Liver (tissue), 9 donors: Measurements from ENCODE around the gene HOXB3. TPM values are rescaled to one million over a fixed set of nuclear protein-coding genes. Genes with fewer than 3 reads are reported as not detected.

Source experiments
- DNase-seq: peaks from one replicate; pipeline ENCODE4 v3.0.0-alpha.2; 2017; ENCODE audit warnings: low spot score
- H3K27ac ChIP-seq, 2 donors: one replicate each; pipeline ENCODE4 v1.7.0; 2013; ENCODE audit warnings: inconsistent platforms in 2 of 2, low read length in 2 of 2, control low read depth in 1 of 2, low read depth in 1 of 2, mild to moderate bottlenecking in 1 of 2
- H3K27me3 ChIP-seq, 4 donors: one replicate each; pipeline versions ENCODE4 v1.6.1 to v1.7.0; 2013; ENCODE audit warnings: low read length in 3 of 4, inconsistent platforms in 1 of 4, mild to moderate bottlenecking in 1 of 4, moderate library complexity in 1 of 4; ENCODE audit not compliant: control insufficient read depth in 4 of 4, insufficient read depth in 4 of 4
- H3K36me3 ChIP-seq, 4 donors: one replicate each; pipeline versions ENCODE4 v1.6.1 to v1.7.0; 2013; ENCODE audit warnings: low read length in 3 of 4, mild to moderate bottlenecking in 3 of 4, low read depth in 1 of 4, moderate library complexity in 1 of 4; ENCODE audit not compliant: control insufficient read depth in 4 of 4, insufficient read depth in 3 of 4
- H3K4me1 ChIP-seq, 4 donors: one replicate each; pipeline versions ENCODE4 v1.6.1 to v1.7.0; 2013; ENCODE audit warnings: low read length in 3 of 4, mild to moderate bottlenecking in 3 of 4, moderate library complexity in 1 of 4; ENCODE audit not compliant: control insufficient read depth in 4 of 4, insufficient read depth in 4 of 4
- H3K4me3 ChIP-seq, 3 donors: one replicate each; pipeline versions ENCODE4 v1.6.1 to v1.7.0; 2013; ENCODE audit warnings: low read length in 3 of 3, control low read depth in 1 of 3, low read depth in 1 of 3, mild to moderate bottlenecking in 1 of 3
- H3K9ac ChIP-seq, 2 donors: one replicate each; pipeline ENCODE4 v1.7.0; 2013; ENCODE audit warnings: low read length in 2 of 2, mild to moderate bottlenecking in 2 of 2, moderate library complexity in 2 of 2, control low read depth in 1 of 2, low read depth in 1 of 2
- H3K9me3 ChIP-seq, 4 donors: one replicate each; pipeline versions ENCODE4 v1.6.1 to v1.7.0; 2013; ENCODE audit warnings: low read length in 3 of 4; ENCODE audit not compliant: control insufficient read depth in 4 of 4
- EGR1 ChIP-seq, 2 donors: IDR thresholded peaks; 2 replicates each; pipeline ENCODE4 v1.6.1; 2016 to 2018; ENCODE audit warnings: antibody characterized with exemption in 2 of 2, low read depth in 2 of 2
- FOXA1 ChIP-seq: IDR thresholded peaks from 2 replicates; pipeline ENCODE4 v1.6.1; 2016; ENCODE audit warnings: antibody characterized with exemption
- FOXA2 ChIP-seq: IDR thresholded peaks from 2 replicates; pipeline ENCODE4 v1.6.1; 2016; ENCODE audit warnings: antibody characterized with exemption
- GABPA ChIP-seq, 2 donors: IDR thresholded peaks in 1 of 2; conservative IDR thresholded peaks in 1 of 2; 2 replicates each; pipeline ENCODE4 v1.6.1; 2016; ENCODE audit warnings: antibody characterized with exemption in 2 of 2, mild to moderate bottlenecking in 1 of 2, moderate library complexity in 1 of 2
- HNF4A ChIP-seq, 2 donors: conservative IDR thresholded peaks; 2 replicates each; pipeline ENCODE4 v1.6.1; 2016; ENCODE audit warnings: antibody characterized with exemption in 2 of 2, mild to moderate bottlenecking in 2 of 2
- HNF4G ChIP-seq: IDR thresholded peaks from 2 replicates; pipeline ENCODE4 v1.6.1; 2016; ENCODE audit warnings: antibody characterized with exemption
- JUND ChIP-seq, 2 donors: IDR thresholded peaks; 2 replicates each; pipeline ENCODE4 v1.6.1; 2016; ENCODE audit warnings: antibody characterized with exemption in 2 of 2
- NR2F2 ChIP-seq: IDR thresholded peaks from 2 replicates; pipeline ENCODE4 v1.6.1; 2016; ENCODE audit warnings: antibody characterized with exemption
- RAD21 ChIP-seq, 2 donors: IDR thresholded peaks; 2 replicates each; pipeline ENCODE4 v1.6.1; 2016; ENCODE audit warnings: antibody characterized with exemption in 2 of 2, mild to moderate bottlenecking in 2 of 2
- RXRA ChIP-seq, 2 donors: IDR thresholded peaks; 2 replicates each; pipeline ENCODE4 v1.6.1; 2017 to 2018; ENCODE audit warnings: antibody characterized with exemption in 2 of 2, mild to moderate bottlenecking in 1 of 2
- SP1 ChIP-seq: IDR thresholded peaks from 2 replicates; pipeline ENCODE4 v1.6.1; 2018; ENCODE audit warnings: antibody characterized with exemption, mild to moderate bottlenecking
- TAF1 ChIP-seq: conservative IDR thresholded peaks from 2 replicates; pipeline ENCODE4 v1.6.1; 2016; ENCODE audit warnings: antibody characterized with exemption, mild to moderate bottlenecking
- YY1 ChIP-seq: IDR thresholded peaks from 2 replicates; pipeline ENCODE4 v1.6.1; 2016; ENCODE audit warnings: antibody characterized with exemption, mild to moderate bottlenecking
- WGBS: extraction: QIAGEN DNeasy Blood & Tissue Kit; methylation state at CpG from one replicate; pipeline ENCODE4 v1.1.7; 2013; 5-methylcytosine and 5-hydroxymethylcytosine counted together
- polyA plus RNA-seq, 2 donors: library from polyadenylated mRNA; stranded (reverse) in 1 of 2; unstranded in 1 of 2; fragments of 200-250 nt in 1 of 2; fragments of >200 nt in 1 of 2; fragmentation: Nextera tagmentation in 1 of 2; extraction: Ambion mirVana in 1 of 2; gene quantifications; one replicate each; pipeline versions ENCODE4 v1.2.1 to v1.2.3, GENCODE V29; 2013 to 2015
- total RNA-seq, 2 donors: library from RNA; depleted of rRNA; stranded (reverse); fragments of >200 nt; gene quantifications; one replicate each; pipeline ENCODE4 v1.2.3, GENCODE V29; 2014
- TF ChIP-seq, protein P1 (sequence below): IDR thresholded peaks from 2 replicates; pipeline ENCODE4 v1.6.1; 2016; ENCODE audit warnings: antibody characterized with exemption
- TF ChIP-seq, protein P2 (sequence below): IDR thresholded peaks from 2 replicates; pipeline ENCODE4 v1.6.1; 2016; ENCODE audit warnings: antibody characterized with exemption
- TF ChIP-seq, protein P3 (sequence below): IDR thresholded peaks from 2 replicates; pipeline ENCODE4 v1.6.1; 2016; ENCODE audit warnings: antibody characterized with exemption, mild to moderate bottlenecking
- TF ChIP-seq, protein P4 (sequence below): fragments of 150-350 bp; IDR thresholded peaks from 2 replicates; pipeline ENCODE4 v1.5.1; 2017; ENCODE audit warnings: improper control_type of control experiment, low read depth, low read length; ENCODE audit not compliant: missing input control
- TF ChIP-seq, protein P5 (sequence below): IDR thresholded peaks from 2 replicates; pipeline ENCODE4 v1.6.1; 2016; ENCODE audit warnings: antibody characterized with exemption
- donor health status: healthy.
- donor health status: healthy.
- donor health status: healthy.
- donor health status: healthy.
- donor health status: healthy.

The HOXB3 gene
- total and polyA plus RNA-seq, 4 donors: 0.75 to 2.2 (median 1.2) TPM

DNA sequence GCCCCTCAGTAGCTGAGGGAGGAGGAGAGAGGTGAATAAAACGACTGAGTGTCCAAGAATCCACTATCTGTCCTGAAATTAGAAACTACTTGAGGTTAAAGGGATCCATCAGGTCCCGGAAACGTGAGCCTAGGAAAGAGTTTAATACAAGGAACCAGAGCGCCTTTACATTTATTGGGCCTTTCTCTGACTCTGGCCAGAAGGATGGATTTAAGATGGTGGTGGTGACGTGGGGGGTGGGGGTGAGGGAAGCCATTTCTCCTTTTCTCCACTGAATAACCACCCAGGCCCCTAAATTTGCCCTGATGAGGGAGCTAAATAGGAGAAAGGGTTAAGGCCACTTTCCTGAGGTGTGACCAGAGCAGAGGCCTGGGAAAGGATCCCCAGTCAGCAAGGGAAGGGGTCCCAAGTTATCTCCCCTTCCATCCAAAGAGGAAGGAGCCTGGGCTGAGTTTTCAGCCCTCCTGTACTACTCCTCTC, 37.1 kb upstream of the HOXB3 start:
- H3K4me1 ChIP-seq: peaks cover 7 to 14% (median 13%) of the 10 kb centered on the region in 4 donors
- H3K4me3 ChIP-seq: no peak overlapping the region
- H3K9ac ChIP-seq: no peak overlapping the region
- H3K27ac ChIP-seq: no peak overlapping the region
- peaks cover 4 to 54% (median 41%) of the 10 kb centered on the region in 4 donors for H3K27me3 ChIP-seq
- H3K36me3 ChIP-seq: no peaks in the 10 kb centered on the region
- H3K9me3 ChIP-seq: no peaks in the 10 kb centered on the region
- DNase-seq: no peak
- TF ChIP-seq TAF1 (no peak), YY1 (no peak), EGR1 (IDR thresholded peaks at IDR 0.05; ENCODE audit: low read depth in 2 of 2) (no peak), RXRA (IDR thresholded peaks at IDR 0.05) (no peak), FOXA1 (no peak), FOXA2 (no peak), NR2F2 (no peak), SP1 (no peak), RAD21 (IDR thresholded peaks at IDR 0.05) (no peak)
- 18% methylated on average over 5 of the region's 5 CpGs for WGBS

DNA sequence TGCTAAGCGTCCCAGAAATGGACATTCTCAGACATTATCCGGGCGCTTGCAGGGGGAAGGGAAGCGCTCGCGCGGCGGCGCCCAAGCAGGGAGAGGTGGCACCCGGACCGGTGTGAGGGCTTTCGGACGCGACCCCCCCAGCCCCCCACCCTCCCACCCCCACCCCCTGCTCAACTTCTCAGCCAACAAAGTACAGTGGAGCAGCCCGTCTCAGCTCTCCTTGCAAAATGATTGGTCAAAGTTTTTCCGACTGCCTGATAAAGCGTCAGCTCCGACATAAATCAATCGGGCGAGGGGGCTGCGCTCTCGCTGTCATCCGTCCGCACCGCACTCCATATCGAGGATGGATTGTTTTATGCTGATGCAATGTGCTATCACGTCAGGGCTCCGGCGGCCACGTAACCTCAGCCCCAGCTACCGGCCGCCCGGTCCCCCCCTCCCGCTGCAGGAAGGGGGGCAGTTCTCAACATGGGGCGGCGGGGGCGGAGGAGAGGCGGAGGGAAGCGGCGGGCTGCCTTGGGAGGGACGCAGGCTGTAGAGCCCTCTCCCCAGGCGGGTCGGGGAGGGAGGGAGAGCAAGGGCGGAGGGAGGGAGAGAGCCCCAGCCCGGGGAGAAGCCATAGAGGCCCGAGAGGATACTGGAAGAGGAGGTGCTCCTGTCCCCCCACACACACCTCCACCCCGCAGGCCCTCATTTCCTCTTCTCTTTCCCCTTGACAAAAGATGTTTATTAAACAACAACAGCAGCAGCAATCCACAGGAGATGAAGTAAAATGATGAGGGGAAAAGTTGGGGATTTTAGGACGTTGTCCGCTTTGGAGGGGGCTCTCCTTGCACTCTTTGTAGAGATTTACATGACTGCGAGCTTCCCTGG, 36.4 kb upstream of the HOXB3 start, which contains the start of gene HOXB9:
HOXB9 (minus strand) TSS at position 114 of the 873 bp plus-strand sequence; CDS start at position 25, 89 bp downstream.
- H3K4me1 ChIP-seq: peaks cover 7 to 14% (median 13%) of the 10 kb centered on the region in 4 donors
- H3K27me3 ChIP-seq: peaks cover 4 to 54% (median 39%) of the 10 kb centered on the region in 4 donors
- WGBS: 3% methylated on average over 50 of the region's 50 CpGs
- H3K4me3 ChIP-seq: peak within 1 kb of the TSS in 1 of 3 donors; percentile 39
- H3K27ac ChIP-seq: no peak within 1 kb of the TSS
- TF ChIP-seq JUND (IDR thresholded peaks at IDR 0.05) (no peak), HNF4G (no peak), RAD21 (IDR thresholded peaks at IDR 0.05) (no peak), RXRA (IDR thresholded peaks at IDR 0.05) (no peak), FOXA2 (no peak), HNF4A (conservative IDR thresholded peaks at IDR 0.05) (no peak), TAF1 (no peak), GABPA (IDR thresholded peaks at IDR 0.05 in 1 of 2, conservative IDR thresholded peaks at IDR 0.05 in 1 of 2) (no peak), FOXA1 (no peak), NR2F2 (no peak), EGR1 (IDR thresholded peaks at IDR 0.05; ENCODE audit: low read depth in 2 of 2) (no peak), YY1 (no peak), SP1 (no peak)
- TF ChIP-seq, protein P1, sequence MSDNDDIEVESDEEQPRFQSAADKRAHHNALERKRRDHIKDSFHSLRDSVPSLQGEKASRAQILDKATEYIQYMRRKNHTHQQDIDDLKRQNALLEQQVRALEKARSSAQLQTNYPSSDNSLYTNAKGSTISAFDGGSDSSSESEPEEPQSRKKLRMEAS: no peak
- TF ChIP-seq, protein P2, sequence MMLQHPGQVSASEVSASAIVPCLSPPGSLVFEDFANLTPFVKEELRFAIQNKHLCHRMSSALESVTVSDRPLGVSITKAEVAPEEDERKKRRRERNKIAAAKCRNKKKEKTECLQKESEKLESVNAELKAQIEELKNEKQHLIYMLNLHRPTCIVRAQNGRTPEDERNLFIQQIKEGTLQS: no peak
- TF ChIP-seq, protein P3, sequence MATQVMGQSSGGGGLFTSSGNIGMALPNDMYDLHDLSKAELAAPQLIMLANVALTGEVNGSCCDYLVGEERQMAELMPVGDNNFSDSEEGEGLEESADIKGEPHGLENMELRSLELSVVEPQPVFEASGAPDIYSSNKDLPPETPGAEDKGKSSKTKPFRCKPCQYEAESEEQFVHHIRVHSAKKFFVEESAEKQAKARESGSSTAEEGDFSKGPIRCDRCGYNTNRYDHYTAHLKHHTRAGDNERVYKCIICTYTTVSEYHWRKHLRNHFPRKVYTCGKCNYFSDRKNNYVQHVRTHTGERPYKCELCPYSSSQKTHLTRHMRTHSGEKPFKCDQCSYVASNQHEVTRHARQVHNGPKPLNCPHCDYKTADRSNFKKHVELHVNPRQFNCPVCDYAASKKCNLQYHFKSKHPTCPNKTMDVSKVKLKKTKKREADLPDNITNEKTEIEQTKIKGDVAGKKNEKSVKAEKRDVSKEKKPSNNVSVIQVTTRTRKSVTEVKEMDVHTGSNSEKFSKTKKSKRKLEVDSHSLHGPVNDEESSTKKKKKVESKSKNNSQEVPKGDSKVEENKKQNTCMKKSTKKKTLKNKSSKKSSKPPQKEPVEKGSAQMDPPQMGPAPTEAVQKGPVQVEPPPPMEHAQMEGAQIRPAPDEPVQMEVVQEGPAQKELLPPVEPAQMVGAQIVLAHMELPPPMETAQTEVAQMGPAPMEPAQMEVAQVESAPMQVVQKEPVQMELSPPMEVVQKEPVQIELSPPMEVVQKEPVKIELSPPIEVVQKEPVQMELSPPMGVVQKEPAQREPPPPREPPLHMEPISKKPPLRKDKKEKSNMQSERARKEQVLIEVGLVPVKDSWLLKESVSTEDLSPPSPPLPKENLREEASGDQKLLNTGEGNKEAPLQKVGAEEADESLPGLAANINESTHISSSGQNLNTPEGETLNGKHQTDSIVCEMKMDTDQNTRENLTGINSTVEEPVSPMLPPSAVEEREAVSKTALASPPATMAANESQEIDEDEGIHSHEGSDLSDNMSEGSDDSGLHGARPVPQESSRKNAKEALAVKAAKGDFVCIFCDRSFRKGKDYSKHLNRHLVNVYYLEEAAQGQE: no peak
- TF ChIP-seq, protein P4, sequence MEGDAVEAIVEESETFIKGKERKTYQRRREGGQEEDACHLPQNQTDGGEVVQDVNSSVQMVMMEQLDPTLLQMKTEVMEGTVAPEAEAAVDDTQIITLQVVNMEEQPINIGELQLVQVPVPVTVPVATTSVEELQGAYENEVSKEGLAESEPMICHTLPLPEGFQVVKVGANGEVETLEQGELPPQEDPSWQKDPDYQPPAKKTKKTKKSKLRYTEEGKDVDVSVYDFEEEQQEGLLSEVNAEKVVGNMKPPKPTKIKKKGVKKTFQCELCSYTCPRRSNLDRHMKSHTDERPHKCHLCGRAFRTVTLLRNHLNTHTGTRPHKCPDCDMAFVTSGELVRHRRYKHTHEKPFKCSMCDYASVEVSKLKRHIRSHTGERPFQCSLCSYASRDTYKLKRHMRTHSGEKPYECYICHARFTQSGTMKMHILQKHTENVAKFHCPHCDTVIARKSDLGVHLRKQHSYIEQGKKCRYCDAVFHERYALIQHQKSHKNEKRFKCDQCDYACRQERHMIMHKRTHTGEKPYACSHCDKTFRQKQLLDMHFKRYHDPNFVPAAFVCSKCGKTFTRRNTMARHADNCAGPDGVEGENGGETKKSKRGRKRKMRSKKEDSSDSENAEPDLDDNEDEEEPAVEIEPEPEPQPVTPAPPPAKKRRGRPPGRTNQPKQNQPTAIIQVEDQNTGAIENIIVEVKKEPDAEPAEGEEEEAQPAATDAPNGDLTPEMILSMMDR: no peak
- TF ChIP-seq, protein P5, sequence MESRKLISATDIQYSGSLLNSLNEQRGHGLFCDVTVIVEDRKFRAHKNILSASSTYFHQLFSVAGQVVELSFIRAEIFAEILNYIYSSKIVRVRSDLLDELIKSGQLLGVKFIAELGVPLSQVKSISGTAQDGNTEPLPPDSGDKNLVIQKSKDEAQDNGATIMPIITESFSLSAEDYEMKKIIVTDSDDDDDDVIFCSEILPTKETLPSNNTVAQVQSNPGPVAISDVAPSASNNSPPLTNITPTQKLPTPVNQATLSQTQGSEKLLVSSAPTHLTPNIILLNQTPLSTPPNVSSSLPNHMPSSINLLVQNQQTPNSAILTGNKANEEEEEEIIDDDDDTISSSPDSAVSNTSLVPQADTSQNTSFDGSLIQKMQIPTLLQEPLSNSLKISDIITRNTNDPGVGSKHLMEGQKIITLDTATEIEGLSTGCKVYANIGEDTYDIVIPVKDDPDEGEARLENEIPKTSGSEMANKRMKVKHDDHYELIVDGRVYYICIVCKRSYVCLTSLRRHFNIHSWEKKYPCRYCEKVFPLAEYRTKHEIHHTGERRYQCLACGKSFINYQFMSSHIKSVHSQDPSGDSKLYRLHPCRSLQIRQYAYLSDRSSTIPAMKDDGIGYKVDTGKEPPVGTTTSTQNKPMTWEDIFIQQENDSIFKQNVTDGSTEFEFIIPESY: no peak
- no peak for DNase-seq
- no peak within 1 kb of the TSS for H3K9ac ChIP-seq
- H3K9me3 ChIP-seq: no peaks in the 10 kb centered on the region
- H3K36me3 ChIP-seq: no peaks in the 10 kb centered on the region
